Transverse colon (tissue), 4 donors: Measurements from ENCODE around the gene SH3PXD2B. TPM values are rescaled to one million over a fixed set of nuclear protein-coding genes. Genes with fewer than 3 reads are reported as not detected.

Experiments used
- DNase-seq: peaks from one replicate; pipeline ENCODE4 v3.0.0-alpha.2; 2019
- H3K27ac ChIP-seq, 4 donors: fragments of 200-600 bp; sonication (generic); 2 replicates each; pipeline ENCODE4 v1.5.1; 2016 to 2018; ENCODE audit warnings: inconsistent platforms in 4 of 4
- H3K27me3 ChIP-seq: fragments of 200-600 bp; sonication (generic); 2 replicates; pipeline ENCODE4 v1.5.1; 2017; ENCODE audit warnings: inconsistent platforms
- H3K36me3 ChIP-seq, 4 donors: fragments of 200-600 bp; sonication (generic); 2 replicates each; pipeline ENCODE4 v1.5.1; 2017 to 2019; ENCODE audit warnings: inconsistent platforms in 4 of 4
- H3K4me1 ChIP-seq, 4 donors: fragments of 200-600 bp; sonication (generic); 2 replicates each; pipeline ENCODE4 v1.5.1; 2017 to 2020; ENCODE audit warnings: inconsistent platforms in 4 of 4
- H3K4me3 ChIP-seq, 4 donors: fragments of 200-600 bp; sonication (generic); 1 replicate in 1 of 4; 2 replicates in 3 of 4; pipeline versions ENCODE4 v1.5.1 to v1.6.1; 2017 to 2019; ENCODE audit warnings: inconsistent platforms in 4 of 4
- H3K9me3 ChIP-seq, 2 donors: fragments of 200-600 bp; sonication (generic); 2 replicates each; pipeline ENCODE4 v1.5.1; 2017 to 2019; ENCODE audit warnings: inconsistent platforms in 2 of 2
- CTCF ChIP-seq, 5 experiments: fragments of 200-600 bp in 3 of 5; fragments of 450-650 bp in 2 of 5; sonication (generic) in 3 of 5; IDR thresholded peaks; 1 replicate in 2 of 5; 2 replicates in 3 of 5; pipeline ENCODE4 v1.5.1; 2016 to 2017; ENCODE audit warnings: antibody characterized with exemption in 5 of 5, inconsistent platforms in 3 of 5, mild to moderate bottlenecking in 2 of 5, moderate library complexity in 1 of 5
- EP300 ChIP-seq: sonication (generic); formaldehyde crosslinking; IDR thresholded peaks from one replicate; pipeline ENCODE4 v1.6.1; 2017; ENCODE audit warnings: antibody characterized with exemption, low read depth
- POLR2A ChIP-seq: fragments of 450-650 bp; IDR thresholded peaks from one replicate; pipeline ENCODE4 v1.6.1; 2016; ENCODE audit warnings: antibody characterized with exemption, mild to moderate bottlenecking, moderate library complexity
- POLR2AphosphoS5 ChIP-seq, 3 donors: sonication (generic); formaldehyde crosslinking; IDR thresholded peaks; one replicate each; pipeline ENCODE4 v1.6.1; 2016; ENCODE audit warnings: antibody characterized with exemption in 3 of 3
- WGBS, 2 donors: methylation state at CpG; one replicate each; pipeline ENCODE4 v1.1.5; 2018; ENCODE audit warnings: low coverage in 1 of 2; 5-methylcytosine and 5-hydroxymethylcytosine counted together
- in situ Hi-C, 4 donors: fragments of 200-750 bp; cut with MboI; loops; one replicate each; pipeline versions ENCODE4 v1.15.0 to v1.15.1; 2017; ENCODE audit warnings: low sequenced_read_pairs in 3 of 4, low pct_ligation_motif_present in 1 of 4, low pct_unique_long_range_greater_than_20kb in 1 of 4
- intact Hi-C: fragments of 100-400 bp; cut with DNase I; formaldehyde crosslinking; loops from one replicate; pipeline ENCODE4 v1.15.1; 2023; ENCODE audit warnings: low total_unique reads
- total RNA-seq, 4 donors: library from RNA; depleted of rRNA; stranded (reverse); fragments of >200 nt; gene quantifications; one replicate each; pipeline ENCODE4 v1.1.0, GENCODE V29; 2016

The SH3PXD2B gene
- total RNA-seq, 4 donors from 2014 or later = 10.2 to 26.6 (median 14.6) TPM

GRCh38 chr5:172492097-172492840 lies 37.9 kb upstream of the SH3PXD2B start:
- intact Hi-C loops (no loop called here), in situ Hi-C loops (loop anchor here in 1 of 4 donors (25.0 kb wide), 1 partner anchor 445 kb away; no protein-coding TSS in a partner anchor)
- Histone ChIP-seq H3K4me1 (peaks cover 0 to 3% (median 0%) of the 10 kb centered on the region in 4 donors), H3K9me3 (no peaks in the 10 kb centered on the region), H3K27ac (no peak overlapping the region), H3K4me3 (no peak overlapping the region), H3K27me3 (no peaks in the 10 kb centered on the region), H3K36me3 (no peaks in the 10 kb centered on the region)
- WGBS, 2 donors = 86 to 90% methylated on average over 7 to 14 of the region's 14 CpGs
- TF ChIP-seq POLR2AphosphoS5 (IDR thresholded peaks at IDR 0.05) = no peak
- DNase-seq = no peak

- Histone ChIP-seq H3K4me3 (no peak overlapping the region), H3K9me3 (no peaks in the 10 kb centered on the region), H3K4me1 (no peaks in the 10 kb centered on the region), H3K27ac (no peak overlapping the region), H3K27me3 (no peaks in the 10 kb centered on the region), H3K36me3 (no peaks in the 10 kb centered on the region)
- in situ Hi-C loops = loop anchor here in 1 of 4 donors (25.0 kb wide), 1 partner anchor 446 kb away; no protein-coding TSS in a partner anchor
- DNase-seq = peak; percentile 5
- intact Hi-C loops = no loop called here
- TF ChIP-seq CTCF (IDR thresholded peaks at IDR 0.05) (no peak), EP300 (no peak), POLR2A (no peak), POLR2AphosphoS5 (IDR thresholded peaks at IDR 0.05) (no peak)
- 65% methylated on average over 8 of the region's 8 CpGs; no CpG with 5 or more reads in 1 of the 2 donors for WGBS, 2 donors
Observed at GRCh38 chr5:172491481-172491880, 37.2 kb upstream of the SH3PXD2B start.

- in situ Hi-C loops = loop anchor here in 1 of 4 donors (25.0 kb wide), 1 partner anchor 447 kb away; no protein-coding TSS in a partner anchor
- no peak for TF ChIP-seq EP300
- no peak for TF ChIP-seq POLR2A
- TF ChIP-seq POLR2AphosphoS5 (IDR thresholded peaks at IDR 0.05) = no peak
- no peak overlapping the region for H3K4me3 ChIP-seq
- DNase-seq = peak; percentile 5
- intact Hi-C loops = no loop called here
- no peaks in the 10 kb centered on the region for H3K36me3 ChIP-seq
- H3K27me3 ChIP-seq = no peaks in the 10 kb centered on the region
- H3K9me3 ChIP-seq = no peaks in the 10 kb centered on the region
- 77% methylated on average over 11 of the region's 12 CpGs; no CpG with 5 or more reads in 1 of the 2 donors for WGBS, 2 donors
- H3K27ac ChIP-seq = no peak overlapping the region
- H3K4me1 ChIP-seq = no peaks in the 10 kb centered on the region
Observed at GRCh38 chr5:172490514-172491461, 36.5 kb upstream of the SH3PXD2B start.

GRCh38 chr5:172488221-172488620 lies 33.9 kb upstream of the SH3PXD2B start:
- Histone ChIP-seq H3K36me3 (no peaks in the 10 kb centered on the region), H3K27ac (no peak overlapping the region), H3K4me3 (no peak overlapping the region), H3K4me1 (no peaks in the 10 kb centered on the region), H3K9me3 (no peaks in the 10 kb centered on the region), H3K27me3 (no peaks in the 10 kb centered on the region)
- TF ChIP-seq POLR2A = no peak
- TF ChIP-seq EP300 = no peak
- TF ChIP-seq CTCF (IDR thresholded peaks at IDR 0.05) = no peak
- TF ChIP-seq POLR2AphosphoS5 (IDR thresholded peaks at IDR 0.05) = no peak
- 94 to 100% methylated on average over 1 to 14 of the region's 14 CpGs for WGBS, 2 donors
- intact Hi-C loops = no loop called here
- DNase-seq = peak; percentile 4
- in situ Hi-C loops = loop anchor here in 1 of 4 donors (25.0 kb wide), 1 partner anchor 449 kb away; no protein-coding TSS in a partner anchor
